Thymus (tissue), 11 donors: ENCODE measurements around the gene DEFB113. TPM values are rescaled to one million over a fixed set of nuclear protein-coding genes. Genes with fewer than 3 reads are reported as not detected.

Source experiments
- DNase-seq, 9 donors: peaks; one replicate each; pipeline ENCODE4 v3.0.0-alpha.2; 2013; ENCODE audit warnings: low spot score in 9 of 9, low read depth in 6 of 9, missing footprints in 1 of 9
- H3K27ac ChIP-seq, 2 donors: one replicate each; pipeline ENCODE4 v1.5.1; 2013; ENCODE audit warnings: control low read depth in 1 of 2, low read depth in 1 of 2, low read length in 1 of 2, mild to moderate bottlenecking in 1 of 2, moderate library complexity in 1 of 2
- H3K27me3 ChIP-seq, 2 donors: one replicate each; pipeline ENCODE4 v1.5.1; 2013; ENCODE audit warnings: low read length in 1 of 2; ENCODE audit not compliant: control insufficient read depth in 2 of 2, insufficient read depth in 1 of 2
- H3K36me3 ChIP-seq, 2 donors: one replicate each; pipeline ENCODE4 v1.5.1; 2013; ENCODE audit warnings: low read length in 1 of 2, mild to moderate bottlenecking in 1 of 2, moderate library complexity in 1 of 2; ENCODE audit not compliant: control insufficient read depth in 2 of 2, insufficient read depth in 2 of 2
- H3K4me1 ChIP-seq, 2 donors: one replicate each; pipeline ENCODE4 v1.5.1; 2013; ENCODE audit warnings: low read length in 2 of 2; ENCODE audit not compliant: control insufficient read depth in 2 of 2, insufficient read depth in 2 of 2
- H3K4me3 ChIP-seq, 2 donors: one replicate each; pipeline ENCODE4 v1.5.1; 2013; ENCODE audit warnings: low read length in 2 of 2, control low read depth in 1 of 2, mild to moderate bottlenecking in 1 of 2
- H3K9me3 ChIP-seq, 2 donors: one replicate each; pipeline ENCODE4 v1.5.1; 2013; ENCODE audit warnings: low read length in 1 of 2, mild to moderate bottlenecking in 1 of 2; ENCODE audit not compliant: control insufficient read depth in 2 of 2, insufficient read depth in 1 of 2
- WGBS: extraction: QIAGEN DNeasy Blood & Tissue Kit; methylation state at CpG from one replicate; pipeline ENCODE4 v1.1.7; 2013; 5-methylcytosine and 5-hydroxymethylcytosine counted together
- polyA plus RNA-seq: library from polyadenylated mRNA; stranded (reverse); fragments of 200-250 nt; gene quantifications from one replicate; pipeline ENCODE4 v1.2.3, GENCODE V29; 2013
- total RNA-seq: library from RNA; stranded (reverse); fragments of 120-200 nt; gene quantifications from one replicate; pipeline ENCODE4 v1.2.4, GENCODE V29; 2013
- donor health status: healthy.

DEFB113 gene
- total and polyA plus RNA-seq, 2 donors = not detected

GRCh38 chr6:49979584-49979983 is 10.2 kb upstream of the DEFB113 start:
- Histone ChIP-seq H3K4me3 (no peak overlapping the region), H3K27me3 (no peaks in the 10 kb centered on the region), H3K27ac (no peak overlapping the region), H3K36me3 (no peaks in the 10 kb centered on the region), H3K9me3 (no peaks in the 10 kb centered on the region), H3K4me1 (no peaks in the 10 kb centered on the region)
- peak in 1 of 9 donors; percentile 0 for DNase-seq
- WGBS = 58% methylated on average over 4 of the region's 4 CpGs

DNA sequence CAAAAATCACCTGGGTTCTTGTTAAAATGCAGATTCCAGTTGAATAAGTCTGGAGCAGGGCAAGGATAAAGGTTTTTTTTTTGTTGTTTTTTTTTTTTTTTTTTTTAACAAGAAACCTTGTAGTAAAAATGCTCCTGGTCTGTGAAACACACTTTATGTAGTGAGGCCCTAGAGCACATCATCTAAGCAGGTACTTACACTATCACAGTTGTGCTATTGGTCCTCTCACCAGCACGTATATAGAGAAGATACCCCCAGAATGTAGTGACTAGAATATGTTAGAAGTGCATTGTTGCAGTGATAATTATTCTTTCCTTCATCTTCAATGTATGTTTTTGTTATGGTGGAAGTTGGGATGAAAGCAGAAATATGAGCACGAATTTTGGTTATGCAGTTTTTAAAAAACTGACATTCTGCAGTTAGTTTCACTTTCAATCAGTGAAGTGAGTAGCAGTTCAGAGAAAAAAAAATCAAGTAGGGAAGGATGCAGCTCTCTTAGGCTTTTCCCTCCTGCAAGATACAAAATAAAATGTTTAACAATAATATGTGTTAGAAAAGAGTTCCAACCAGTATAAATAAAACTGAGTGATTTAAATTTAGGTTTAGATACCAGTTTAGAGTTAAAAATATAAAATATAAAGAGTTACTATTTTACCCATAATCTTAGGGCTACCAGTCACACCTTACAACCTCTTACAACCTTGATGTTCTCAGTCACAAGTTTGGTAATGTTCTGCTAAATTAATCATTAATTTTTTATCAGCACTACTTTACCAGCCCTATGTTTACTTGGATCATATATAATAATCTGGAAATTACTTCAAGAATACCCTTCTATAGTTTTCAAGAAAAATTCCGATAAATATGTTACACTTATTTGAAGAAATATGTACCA is 9.2 kb upstream of the DEFB113 start:
- Histone ChIP-seq H3K4me3 (no peak overlapping the region), H3K4me1 (no peaks in the 10 kb centered on the region), H3K27me3 (no peaks in the 10 kb centered on the region), H3K36me3 (no peaks in the 10 kb centered on the region), H3K27ac (no peak overlapping the region), H3K9me3 (no peaks in the 10 kb centered on the region)
- peak in 1 of 9 donors; percentile 1 for DNase-seq
- WGBS = 37% methylated on average over 3 of the region's 3 CpGs

GRCh38 chr6:49966823-49967222 is 2.6 kb downstream of the DEFB113 start:
- no peak for DNase-seq
- 75% methylated on average over 2 of the region's 2 CpGs for WGBS
- Histone ChIP-seq H3K9me3 (no peaks in the 10 kb centered on the region), H3K4me3 (no peak overlapping the region), H3K27me3 (no peaks in the 10 kb centered on the region), H3K36me3 (no peaks in the 10 kb centered on the region), H3K4me1 (no peaks in the 10 kb centered on the region), H3K27ac (no peak overlapping the region)

GRCh38 chr6:49966334-49966733 is 3.1 kb downstream of the DEFB113 start:
- H3K27me3 ChIP-seq = no peaks in the 10 kb centered on the region
- no peaks in the 10 kb centered on the region for H3K4me1 ChIP-seq
- DNase-seq = no peak
- H3K36me3 ChIP-seq = no peaks in the 10 kb centered on the region
- no peak overlapping the region for H3K27ac ChIP-seq
- H3K9me3 ChIP-seq = no peaks in the 10 kb centered on the region
- no peak overlapping the region for H3K4me3 ChIP-seq
- 55% methylated on average over 2 of the region's 2 CpGs for WGBS

DNA sequence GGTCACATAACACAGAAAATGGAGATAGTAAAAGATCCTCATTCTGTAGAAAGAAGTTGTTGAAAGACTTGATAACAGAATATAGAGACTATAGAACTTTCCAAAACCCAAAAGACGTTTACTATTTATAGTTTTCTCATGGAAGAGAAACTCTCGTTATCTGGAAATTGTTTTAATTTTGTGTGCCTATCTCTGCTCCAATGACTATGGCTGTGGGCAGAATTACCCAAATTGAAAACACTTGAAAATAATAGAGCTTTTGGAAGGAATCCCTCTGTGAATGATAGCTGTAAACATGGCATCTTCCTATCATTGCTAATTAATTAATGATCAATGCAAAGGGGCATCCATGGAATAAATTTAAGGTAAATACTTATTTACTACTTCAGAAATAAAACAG is 5.4 kb downstream of the DEFB113 start, which contains the start of gene DEFB114:
Gene DEFB114 (minus strand): TSS at position 101 of the 400 bp plus-strand sequence. CDS start 59 bp downstream, at position 42.
- no peak within 1 kb of the TSS for H3K27ac ChIP-seq
- DNase-seq = no peak
- no peaks in the 10 kb centered on the region for H3K9me3 ChIP-seq
- H3K27me3 ChIP-seq = no peaks in the 10 kb centered on the region
- H3K4me1 ChIP-seq = no peaks in the 10 kb centered on the region
- H3K4me3 ChIP-seq = no peak within 1 kb of the TSS
- 92% methylated on average over 2 of the region's 2 CpGs for WGBS
- H3K36me3 ChIP-seq = no peaks in the 10 kb centered on the region

GRCh38 chr6:49958180-49958579 is 11.2 kb downstream of the DEFB113 start:
- Histone ChIP-seq H3K36me3 (no peaks in the 10 kb centered on the region), H3K27ac (no peak overlapping the region), H3K4me1 (no peaks in the 10 kb centered on the region), H3K27me3 (no peaks in the 10 kb centered on the region), H3K4me3 (no peak overlapping the region), H3K9me3 (no peaks in the 10 kb centered on the region)
- whole genome bisulfite sequencing = 87% methylated on average over 1 of the region's 1 CpG
- no peak for DNase-seq

DNA sequence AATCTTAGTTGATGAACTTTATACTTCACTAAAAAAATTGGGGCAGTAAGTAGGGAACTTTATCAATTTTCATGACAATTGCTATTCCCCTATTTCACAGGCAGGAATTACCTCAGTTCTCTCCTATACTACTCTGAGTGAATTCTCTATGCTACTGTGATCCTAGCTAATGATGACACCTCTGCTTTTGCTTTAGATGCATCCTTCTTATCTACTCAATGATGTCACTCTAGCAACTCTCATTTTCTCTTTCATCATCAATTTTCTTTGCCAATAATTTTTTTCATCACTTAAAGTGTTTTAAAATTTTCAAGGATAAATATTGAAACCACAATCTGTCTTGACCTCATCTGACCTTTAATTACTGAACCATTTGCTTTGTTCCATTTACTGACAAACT is 13.6 kb downstream of the DEFB113 start:
- H3K4me3 ChIP-seq = no peak overlapping the region
- no peak for DNase-seq

DNA sequence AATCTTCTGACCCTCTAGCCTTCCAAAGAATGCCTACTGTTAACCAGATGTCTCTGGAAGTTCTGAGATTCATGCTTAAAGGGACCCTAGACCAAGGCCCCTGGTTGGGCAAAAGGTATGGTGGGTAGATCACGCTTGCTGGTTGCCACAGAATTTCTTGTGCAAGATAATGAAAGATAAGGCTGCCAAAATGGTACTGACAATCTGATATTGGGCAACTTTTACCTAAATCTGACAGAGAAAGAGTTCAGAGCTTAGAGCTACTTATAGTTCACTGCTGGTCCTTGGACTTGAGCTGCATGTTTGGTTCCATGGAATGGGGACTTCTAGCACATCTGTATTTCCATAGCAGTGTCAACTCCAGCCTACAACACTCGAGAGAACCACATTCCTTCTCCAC is 17.5 kb downstream of the DEFB113 start:
- H3K27me3 ChIP-seq = no peaks in the 10 kb centered on the region
- no peak overlapping the region for H3K27ac ChIP-seq
- no peaks in the 10 kb centered on the region for H3K36me3 ChIP-seq
- no peak for DNase-seq
- WGBS = 72% methylated on average over 2 of the region's 2 CpGs
- H3K9me3 ChIP-seq = no peaks in the 10 kb centered on the region
- H3K4me3 ChIP-seq = no peak overlapping the region
- no peaks in the 10 kb centered on the region for H3K4me1 ChIP-seq

More for the DNA sequence above, 13.6 kb downstream of the DEFB113 start:
- Histone ChIP-seq H3K27ac (no peak overlapping the region), H3K4me1 (no peaks in the 10 kb centered on the region), H3K9me3 (no peaks in the 10 kb centered on the region), H3K36me3 (no peaks in the 10 kb centered on the region), H3K27me3 (no peaks in the 10 kb centered on the region)

DNA sequence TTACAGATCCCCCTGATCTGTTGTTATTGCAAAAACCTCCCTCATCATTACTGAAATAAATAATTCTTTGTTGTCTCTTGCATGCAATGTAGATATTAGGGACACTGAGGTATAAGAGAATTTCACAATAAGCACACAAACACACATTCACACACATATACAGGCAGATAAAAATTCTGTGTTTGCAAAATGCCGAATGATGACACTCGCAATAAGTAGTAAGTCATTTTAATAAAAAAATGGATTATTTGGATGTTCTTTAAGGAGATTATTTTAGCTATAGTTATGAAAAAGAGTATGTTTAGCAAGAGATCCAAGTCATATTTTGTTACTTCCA is 19.0 kb downstream of the DEFB113 start:
- H3K27ac ChIP-seq = no peak overlapping the region
- whole genome bisulfite sequencing = 98% methylated on average over 2 of the region's 2 CpGs
- no peaks in the 10 kb centered on the region for H3K4me1 ChIP-seq
- DNase-seq = no peak
- no peaks in the 10 kb centered on the region for H3K27me3 ChIP-seq
- no peak overlapping the region for H3K4me3 ChIP-seq
- no peaks in the 10 kb centered on the region for H3K9me3 ChIP-seq
- no peaks in the 10 kb centered on the region for H3K36me3 ChIP-seq
